ENCODE results near the gene PDLIM7.

PDLIM7 gene

DNA sequence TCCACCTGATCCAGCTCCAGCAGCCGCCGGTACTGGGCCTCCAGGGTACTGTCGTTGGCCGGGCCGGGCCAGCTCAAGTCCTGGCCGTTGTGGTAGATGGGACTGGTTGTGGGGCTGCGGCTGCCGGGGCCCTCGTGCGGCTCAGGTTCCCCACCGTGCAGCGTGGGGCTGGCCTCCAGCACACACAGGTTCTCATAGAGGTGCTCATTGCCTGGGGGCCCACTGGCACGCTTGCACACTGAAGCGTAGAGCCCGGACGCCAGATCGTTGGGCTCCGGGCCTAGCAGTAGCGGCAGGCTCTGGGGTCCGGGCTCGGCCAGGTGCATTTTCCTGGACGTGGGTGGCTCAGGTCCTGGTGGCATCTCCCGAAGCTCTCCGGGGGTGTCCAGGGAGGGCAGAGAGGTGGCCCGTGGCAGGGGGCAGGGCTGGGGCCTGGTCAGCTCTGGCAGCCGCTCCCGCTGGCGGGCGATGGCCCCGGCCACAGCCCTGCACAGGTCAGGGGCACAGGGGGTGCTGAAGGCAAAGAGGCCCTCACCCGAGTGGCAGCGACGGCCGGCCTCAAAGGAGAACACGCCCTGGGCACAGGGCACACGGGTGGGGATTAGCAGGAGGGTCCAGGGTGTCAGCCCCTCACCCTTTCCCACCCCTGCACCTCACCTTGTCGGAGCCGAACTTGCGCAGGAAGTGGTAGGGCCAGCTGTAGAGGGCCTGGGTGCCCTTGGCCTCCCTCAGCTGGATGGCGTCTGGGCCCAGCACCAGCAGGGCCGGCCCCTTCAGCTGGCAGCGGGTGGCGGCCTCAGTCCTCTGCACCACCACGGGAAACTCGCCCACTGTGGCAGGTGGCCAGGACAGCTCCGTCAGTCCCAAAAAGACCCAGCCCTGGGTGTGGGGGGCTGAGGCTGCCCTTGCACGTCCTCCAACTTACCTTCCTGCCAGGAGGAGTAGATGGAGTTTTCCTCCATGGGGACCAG lies 7.0 kb upstream of the PDLIM7 start:
- no peak for DNase-seq

DNA sequence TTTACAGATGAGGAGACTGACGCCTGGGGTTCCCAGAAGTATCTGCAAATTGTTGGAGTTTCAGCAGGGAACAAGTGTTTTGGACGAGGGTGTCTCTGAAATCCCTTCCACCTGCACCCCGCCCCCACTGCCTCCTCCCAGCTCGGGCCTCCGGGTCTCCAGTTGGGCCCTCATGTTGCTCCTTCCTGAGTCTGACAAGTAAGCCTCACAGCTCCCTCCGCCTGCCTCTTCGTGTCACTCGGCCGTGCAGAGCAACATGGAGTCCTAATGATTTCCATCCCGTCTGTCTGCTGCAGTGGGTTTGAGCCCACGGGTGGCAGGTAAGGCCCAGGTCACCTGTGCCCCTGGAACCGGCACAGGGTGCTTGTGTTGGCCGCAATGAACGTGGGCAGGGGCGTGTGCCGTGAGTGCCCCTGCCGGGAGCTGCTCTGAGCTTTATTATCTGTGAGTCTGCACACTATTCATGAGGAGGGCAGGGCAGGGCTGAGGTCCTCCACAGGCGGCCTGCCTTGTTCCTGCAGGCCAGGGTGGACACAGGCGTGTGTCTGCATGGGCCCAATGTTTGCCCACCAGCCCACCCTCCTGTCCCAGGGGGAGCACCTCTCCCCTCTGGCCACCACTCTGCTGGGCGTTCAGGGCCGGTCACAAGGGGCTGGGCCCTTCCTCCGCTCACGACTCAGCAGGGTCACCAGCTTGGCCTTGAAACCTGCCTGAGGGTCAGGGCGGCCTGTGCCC lies 6.1 kb upstream of the PDLIM7 start:
- DNase-seq = no peak

DNA sequence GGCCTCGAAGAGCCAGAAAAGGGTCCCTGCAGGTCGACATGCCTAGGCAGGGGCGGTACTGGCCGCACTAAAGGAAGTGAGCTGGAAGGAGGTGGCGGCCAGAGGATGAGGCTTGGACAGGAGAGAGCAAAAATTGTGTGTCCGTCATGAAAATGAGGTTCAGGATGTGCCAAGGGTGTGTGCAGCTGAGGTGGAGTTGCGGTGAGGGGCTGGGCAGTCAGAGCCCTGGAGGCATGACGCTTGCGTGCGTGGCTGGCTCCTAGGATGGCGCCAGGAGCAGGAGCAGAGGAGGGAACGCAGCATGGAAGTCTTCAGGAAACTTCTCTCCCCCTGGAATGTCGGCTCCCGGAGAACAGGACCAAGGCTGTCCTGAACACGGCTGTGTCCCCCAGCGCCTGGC lies 5.5 kb upstream of the PDLIM7 start:
- no peak for DNase-seq

DNA sequence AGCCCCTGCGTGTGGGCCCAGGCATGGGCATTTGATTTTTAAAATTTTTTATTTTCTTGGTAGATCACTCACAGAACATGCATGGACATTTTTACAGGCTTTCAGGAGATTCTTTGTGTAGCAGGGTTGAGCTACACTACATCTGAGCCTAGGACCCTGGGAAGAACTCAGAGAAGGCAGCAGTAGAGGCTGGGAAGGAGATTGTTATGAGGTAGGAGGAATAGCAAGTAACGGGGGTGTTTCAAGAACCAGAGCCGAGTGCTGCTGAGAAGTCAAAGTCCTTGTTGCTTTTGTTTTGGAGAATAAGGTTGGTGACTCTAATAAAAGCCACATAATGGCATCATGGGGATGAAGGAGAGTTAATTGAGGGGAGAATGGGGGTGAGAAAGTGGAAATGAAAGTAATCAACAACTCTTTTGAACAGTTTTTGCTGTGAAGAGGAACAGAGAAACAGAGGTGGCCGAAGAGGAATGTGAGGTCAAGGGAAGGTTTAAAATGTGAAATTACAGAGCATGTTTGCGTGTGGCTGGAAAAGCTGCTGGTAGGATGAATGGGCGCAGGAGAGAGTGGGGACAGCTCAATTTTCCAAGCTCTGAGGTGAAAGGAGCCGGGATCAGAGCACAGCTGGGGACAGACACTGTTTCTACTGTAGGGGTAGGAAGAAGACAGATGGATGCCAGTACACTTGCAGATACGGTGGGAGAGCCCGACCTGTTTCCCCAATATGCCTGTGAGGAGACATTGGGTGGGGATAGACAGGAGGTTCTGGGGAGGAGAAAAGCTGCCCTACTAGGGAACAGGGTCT lies 4.7 kb upstream of the PDLIM7 start:
- DNase-seq = no peak

DNA sequence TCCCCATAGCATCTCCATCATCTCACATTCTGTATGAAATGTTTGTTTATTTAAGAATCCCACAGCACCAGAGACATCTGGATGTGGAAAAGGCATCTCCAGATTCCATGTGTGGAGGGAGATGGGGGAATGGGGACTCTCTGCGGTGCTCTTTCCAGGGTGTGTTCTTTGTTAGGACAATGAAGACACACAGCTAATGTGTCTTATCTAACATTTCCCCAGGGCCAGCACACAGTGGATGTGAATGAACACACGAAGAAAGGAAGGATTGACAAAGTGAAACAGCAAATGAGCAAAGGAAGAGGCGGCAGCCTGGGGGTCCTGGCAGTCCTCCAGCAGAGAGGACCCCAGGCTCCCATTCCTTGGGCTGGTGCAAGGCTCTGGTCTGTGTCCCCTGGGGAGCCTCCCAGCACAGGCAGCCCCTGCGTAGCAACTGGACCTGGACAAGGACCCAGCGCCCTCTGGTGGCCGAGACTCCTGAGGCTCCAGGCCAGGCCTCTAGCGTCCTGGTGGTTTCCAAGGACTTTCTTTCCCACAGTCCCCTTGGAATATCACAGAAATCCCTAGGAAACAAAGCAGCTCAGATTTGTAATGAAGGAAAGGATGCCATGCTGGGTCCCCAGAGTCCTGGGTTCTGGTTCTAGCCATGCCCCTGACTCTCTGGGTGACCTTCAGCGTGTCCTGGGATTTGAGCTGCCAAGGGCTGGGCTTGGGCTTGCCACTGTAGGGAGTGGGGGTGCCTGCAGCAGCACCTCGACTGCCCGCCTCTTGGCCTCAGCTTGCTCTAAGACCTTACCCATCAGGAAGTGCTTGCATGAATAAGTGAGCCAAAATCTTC lies 3.5 kb upstream of the PDLIM7 start:
- DNase-seq = peak; percentile 89

DNA sequence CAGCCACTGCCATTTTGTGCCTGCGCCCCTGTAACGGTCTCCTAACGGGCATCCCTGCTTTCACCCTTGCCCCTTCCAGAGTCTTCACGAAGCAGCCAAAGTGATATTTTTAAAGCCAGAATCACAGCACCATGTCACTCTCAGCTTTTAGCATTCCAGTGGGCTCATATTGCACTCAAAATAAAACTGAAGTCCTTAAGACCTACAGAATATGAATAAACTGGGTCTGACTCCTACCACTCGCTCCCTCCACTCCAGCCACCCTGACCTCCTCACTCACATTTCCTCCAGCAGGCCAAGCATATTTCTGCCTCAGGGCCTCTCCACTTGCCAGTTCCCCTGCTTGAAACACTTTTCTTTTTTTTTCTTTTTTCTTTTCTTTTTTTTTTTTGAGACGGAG lies 2.4 kb upstream of the PDLIM7 start:
- no peak for DNase-seq

DNA sequence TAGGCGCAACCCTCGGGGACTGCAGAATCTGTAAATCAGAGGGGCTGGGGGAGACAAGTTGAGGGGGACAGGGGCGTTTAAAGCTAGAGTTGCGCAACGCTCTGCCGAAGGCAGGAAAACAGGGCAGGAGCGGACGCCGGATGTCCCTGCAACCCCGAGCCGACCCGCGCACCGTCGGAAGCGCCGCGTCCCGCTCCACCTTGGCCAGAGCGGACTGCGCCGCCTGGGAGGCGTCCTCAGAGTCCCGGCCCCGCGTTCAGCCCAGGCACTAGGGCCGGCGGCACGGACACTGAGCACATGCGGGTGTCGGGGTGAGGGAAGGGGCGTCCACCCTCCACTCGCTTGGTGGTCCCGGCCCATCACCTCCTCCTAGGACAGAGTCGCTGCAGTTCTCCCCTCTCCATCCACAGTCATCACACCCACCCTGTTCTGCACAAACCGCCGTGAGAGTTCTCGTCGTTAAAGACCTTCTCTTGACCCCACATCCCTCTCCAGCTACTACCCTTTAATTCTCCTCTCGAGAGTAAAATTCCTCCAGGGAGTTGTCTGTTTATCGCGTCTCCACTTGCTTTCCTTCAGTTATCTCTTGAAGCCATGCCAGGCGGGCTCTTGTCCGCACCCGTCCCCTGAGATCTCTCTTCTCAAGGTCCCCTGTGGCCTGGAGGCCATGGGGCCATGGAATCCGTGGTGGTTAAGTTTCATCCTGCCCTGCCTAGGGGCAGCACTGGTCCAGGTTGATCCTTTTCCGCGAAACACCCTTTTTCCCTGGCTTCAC lies 796 bp upstream of the PDLIM7 start:
- DNase-seq = no peak

DNA sequence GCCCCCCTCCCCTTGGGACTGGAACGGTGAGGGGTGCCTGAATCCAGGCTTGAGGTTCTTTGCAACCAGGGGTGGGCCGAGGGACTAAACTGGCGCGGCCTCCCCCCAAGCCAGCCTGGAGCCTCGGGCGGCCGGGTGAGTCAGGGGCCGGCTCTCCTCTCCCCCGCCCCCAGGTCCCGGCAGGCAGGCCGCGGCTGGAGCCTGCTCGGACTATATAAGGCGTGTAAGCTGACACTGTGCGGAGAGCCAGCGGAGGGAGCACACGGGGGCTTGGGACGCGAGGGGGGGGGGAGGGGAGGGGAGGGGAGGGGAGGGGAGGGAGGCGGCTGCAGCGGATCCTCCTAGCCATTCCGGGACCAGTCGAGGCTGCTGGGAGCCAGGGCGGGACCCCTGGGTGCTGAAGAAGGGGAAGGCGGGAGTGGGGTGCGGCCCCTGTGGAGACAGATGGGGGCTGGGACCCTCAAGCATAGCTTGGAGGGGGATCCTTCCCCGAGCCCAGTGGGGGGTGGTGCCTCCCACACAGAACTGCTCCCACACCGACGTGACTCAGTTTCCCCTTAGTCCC lies 595 bp downstream of the PDLIM7 start:
- no peak for DNase-seq

DNA sequence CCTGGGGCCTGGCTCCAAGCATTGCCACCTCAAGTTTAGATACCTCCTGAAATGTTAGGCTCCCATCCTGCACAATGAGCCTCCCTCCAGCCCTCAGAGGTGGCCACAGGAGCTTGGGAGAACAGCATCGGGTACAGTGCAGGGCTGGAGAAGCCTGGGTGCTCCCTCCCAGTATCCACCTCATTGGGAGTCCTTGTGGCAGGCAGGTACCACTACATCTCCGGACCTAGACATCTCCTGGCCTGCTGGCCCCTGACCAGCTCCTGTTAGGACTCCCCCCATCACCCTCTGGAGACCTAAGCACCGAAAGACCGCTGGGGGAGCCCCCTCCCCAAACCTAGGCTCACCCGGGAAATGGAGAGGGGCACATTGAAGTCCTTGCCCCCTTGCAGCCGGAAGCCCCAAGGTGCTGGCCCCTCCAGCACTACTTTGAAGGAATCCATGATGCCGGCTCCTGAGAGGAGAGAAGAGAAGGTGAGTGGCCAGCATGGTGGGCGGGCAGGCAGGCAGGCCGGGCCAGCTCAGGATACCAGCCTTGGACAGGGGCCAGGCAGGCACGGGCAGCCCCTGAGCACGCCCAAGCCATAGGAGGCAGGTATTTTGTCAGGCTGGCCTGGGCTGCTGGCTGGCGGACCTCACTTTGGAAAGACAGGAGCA lies 1.2 kb downstream of the PDLIM7 start:
- no peak for DNase-seq

DNA sequence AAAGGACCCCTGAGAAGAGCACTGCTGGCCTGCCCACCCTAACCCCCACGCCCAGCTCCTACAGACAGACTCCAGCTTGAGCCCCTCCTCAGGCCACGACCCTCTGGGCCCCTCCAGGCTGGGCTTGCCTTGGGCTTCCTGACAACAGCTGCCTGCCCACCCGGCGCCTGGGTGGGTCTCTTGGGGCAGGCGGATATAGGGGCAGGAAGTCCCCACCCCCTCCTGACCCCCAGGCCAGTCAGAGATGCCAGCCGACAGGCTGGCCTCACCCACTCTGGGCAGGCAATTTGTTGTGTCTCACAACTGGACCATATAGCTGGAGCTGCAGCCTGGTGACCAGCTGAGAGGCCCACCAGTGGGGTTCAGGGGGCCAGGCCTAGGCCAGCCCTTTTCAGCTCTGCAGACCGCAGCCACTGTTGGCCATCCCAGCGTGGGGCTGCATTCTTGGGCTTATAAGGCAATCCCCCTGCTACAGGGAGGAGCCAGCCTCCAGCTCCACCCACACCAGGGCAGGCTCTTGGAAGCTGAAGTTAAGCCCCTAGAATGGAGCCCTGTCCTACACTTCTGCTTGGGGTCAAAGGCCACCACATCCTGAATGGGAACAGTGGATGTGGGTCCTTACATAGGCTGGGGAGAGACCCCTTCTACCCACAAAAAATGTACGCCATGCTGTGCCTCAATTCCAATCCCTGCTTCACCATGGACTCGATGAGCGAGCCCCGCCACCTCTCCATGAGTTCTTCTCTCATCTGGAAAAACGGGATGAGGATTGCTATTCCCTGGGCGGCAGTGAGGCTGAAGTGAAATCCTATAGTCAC lies 2.0 kb downstream of the PDLIM7 start:
- DNase-seq = no peak

DNA sequence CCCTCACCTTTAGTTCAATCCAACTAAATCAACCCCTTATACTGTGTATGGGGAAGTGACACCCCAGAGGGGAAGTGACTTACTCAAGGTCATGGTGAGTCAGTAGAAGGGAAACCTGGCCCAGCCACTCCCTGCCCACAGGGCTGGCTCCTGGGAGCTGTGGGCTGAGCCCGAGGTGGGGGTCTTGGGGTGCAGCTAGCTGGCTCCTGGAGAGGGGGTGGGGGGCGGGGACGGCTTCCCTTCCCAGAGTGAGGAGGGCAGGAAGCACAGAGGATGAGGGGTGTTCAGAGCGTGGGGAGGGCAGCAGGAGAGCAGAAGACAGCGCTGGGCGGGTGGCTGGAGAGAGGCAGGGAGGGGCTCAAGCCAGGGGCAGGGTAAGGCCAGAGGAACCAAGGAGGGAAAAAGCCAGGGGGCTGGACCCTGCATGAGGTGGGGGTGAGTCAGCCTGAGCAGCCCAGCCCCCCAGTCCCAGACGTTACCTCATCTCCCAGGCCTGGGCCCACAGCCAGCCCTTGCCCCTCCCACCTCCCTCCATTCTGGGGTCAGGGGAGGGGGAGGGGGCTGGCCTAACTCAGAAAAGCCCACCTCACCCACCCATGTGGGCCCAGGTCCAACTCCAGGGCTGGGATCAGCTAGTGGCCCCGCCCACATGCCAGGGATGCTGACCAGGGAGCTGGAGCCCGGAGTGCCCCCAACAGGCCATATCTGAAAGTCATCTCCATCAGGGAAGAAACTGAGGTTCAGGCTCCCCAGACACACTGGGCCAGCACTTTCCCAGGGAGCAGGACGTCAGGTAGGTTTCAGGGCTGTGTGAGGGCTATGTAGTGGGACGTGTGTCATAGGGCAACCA lies 2.8 kb downstream of the PDLIM7 start:
- DNase-seq = peak; percentile 37

DNA sequence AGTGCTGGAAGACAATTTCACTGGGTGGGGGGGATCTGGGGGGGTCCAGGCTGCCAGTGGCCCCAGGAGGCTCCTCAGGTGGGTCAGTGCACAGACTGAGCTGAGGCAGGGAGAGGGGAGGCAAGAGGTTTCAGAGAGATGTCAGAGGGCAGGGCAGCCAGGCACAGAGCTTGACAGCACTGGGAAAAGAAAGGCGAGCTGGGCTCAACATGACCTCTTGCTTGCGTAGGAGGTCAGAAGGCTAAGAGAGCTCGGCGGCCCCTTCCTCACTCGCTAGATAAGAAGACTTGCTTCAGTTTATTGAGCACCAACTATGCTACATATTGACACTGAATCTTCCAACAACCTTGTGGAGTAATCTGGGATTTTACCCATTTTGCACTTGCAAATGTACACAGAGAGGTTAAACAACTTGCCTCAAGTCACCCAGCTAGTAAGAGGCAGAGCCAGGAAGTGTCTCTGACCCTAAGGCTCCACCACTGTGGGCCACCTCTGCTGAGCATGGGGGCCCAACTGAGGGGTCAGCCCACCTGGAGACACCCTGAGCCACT lies 3.5 kb downstream of the PDLIM7 start:
- DNase-seq = no peak

DNA sequence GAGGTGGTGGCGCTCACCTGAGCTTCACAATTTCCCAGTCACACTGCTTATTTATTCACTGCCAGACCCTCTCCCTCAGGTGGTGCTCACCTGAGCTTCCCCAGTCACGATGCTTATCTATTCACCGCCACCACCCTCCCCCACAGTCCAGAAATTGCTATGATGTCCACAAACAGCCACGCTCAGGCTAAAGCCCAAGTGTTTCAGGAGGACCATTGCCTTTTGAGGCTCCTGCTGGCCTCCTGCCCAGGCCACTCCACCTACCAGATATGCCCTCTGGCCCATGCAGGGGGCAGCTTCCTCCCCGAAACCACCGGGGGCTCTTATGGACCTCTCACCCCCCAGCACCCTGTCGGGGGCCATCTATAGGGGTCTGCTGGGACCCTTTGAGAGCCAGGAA lies 4.6 kb downstream of the PDLIM7 start:
- no peak for DNase-seq

DNA sequence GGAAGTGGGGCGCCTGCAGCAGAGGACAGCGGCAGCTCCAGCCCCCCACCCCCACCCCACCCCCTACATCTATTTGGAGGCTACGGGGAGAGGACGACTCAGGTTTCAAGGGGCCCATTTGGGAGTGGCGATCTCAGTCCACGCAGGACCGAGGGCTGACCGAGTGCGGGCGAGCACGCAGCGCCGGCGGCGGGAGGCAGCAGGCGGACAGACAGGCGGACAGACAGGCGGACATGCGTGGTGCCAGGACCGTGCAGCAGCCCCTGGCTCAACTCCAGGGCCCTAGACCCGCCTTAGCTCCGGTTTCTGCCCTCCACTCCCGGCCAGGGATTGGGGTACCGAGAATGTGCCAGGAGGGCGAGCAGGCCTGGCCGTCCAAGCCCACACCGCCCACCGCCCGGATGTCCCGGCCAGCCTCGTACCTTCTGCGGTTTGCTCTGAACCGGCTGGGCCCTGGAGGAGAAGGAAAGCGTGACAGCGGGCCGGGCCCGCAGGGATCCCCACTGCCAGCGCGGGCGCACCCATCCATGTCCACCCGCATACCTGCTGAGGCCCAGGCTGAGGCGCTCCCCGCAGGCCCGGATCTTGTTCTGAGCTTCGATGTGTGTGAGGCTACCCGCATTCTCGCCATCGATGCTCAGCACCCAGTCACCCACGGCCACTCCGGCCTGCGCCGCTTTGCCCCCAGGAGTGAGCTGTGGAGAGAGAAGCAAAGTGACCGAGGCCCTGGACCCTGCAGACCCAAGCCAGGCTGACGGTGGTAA lies 5.2 kb downstream of the PDLIM7 start:
- no peak for DNase-seq

DNA sequence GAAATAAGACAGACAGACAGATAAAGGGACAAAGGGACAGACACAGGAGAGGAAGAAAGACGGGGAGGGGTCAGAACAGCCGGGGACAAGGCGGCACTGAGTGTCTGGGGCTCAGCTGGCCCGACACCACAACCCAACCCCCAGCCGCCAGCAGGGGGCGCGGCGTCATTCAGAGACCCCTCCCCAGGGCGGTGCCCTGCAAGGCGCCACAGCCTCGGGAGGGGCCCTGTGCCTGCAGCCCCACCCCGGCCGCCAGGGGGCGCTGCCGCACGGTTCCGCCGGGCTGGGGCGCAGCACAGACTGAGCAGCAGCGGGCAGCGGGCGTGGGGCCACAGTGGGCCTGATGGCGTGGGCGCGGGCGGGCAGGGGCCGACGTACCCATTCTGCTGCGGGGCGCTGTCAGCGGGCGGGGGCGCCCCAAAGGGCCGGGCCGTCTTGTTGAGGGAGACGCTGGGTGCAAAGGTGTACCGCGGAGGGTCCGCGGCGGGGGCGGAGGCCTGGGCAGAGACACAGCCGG lies 5.9 kb downstream of the PDLIM7 start:
- no peak for DNase-seq

DNA sequence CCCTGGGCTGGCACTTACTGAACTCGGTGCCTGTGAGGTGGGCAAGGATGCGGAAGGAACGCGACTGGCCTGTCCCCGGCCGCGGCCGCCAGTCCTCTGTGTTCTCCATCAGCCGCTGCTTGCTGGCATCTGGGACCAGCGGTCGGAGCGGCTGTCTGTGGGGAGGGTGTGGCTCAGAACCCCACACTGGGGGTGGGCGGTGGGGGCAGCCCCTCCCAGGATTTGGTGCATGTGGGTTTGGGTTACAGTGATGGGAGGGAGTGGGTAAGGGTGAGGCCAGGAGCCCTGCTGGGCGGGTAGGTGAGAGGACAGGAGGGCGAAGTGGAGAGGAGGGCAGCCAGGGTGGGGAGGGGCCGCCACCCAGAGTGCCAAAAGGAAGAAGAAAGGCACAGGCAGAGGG lies 6.4 kb downstream of the PDLIM7 start:
- DNase-seq = no peak

DNA sequence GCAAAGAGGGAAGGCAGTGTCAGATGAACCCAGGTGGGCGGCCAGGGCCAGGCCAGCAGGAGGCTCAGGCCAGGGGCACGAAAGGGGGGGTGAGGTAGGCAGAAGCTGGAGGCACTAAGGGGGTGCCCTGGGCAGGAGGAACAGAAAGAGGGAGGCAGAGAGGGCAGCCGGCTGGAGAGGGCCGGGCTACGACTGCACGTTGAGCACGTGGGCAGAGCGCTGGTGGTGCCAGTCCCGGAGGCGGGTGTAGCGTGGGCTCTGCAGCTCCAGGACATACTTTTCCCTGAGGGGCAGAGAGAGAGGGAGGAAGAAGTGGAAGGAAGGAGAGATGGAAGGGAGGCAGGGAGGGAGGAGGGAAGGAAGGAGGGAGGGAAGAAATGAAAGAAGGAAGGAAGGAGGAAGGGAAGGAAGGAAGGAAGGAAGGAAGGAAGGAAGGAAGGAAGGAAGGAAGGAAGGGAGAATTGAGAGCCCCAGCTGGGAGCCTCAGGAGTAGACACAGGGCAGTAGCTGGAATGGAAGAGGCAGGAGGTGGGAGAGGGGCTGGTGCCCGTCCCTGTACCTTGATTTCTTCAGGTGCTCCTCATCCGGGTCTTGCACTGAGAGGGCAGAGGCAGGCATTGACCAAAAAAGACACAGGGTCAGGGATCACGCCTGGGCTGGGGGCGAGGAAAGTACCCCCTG lies 7.0 kb downstream of the PDLIM7 start:
- DNase-seq = no peak
